ENCODE data around the gene LAIR1.
"Not testable (repeated sequence)": the region's sequence is repeated elsewhere in the genome, so short reads cannot be mapped to it uniquely, and the experiment has no call there.

Gene LAIR1

DNA sequence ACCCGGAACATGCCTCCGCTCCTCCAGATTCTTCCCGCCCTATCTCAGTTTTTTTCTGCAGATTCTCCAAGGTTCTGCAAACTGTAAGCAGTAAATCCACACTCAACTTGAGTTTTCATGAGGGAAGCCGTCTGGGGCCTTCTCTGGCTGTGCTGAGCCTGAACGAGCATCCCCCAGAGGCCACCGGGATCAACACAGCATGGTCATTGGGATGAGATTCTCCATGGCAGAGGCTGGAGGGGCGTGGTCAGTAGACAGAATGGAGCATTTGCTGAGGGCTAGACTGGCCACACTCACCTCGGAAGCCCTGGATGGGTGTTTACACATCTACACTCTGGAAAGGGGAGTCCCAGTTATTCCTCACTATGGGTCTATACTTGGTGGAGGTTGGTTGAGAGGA, 23.4 kb downstream of the LAIR1 start:
- DNase-seq (ENCODE audit: low spot score) = no peak

DNA sequence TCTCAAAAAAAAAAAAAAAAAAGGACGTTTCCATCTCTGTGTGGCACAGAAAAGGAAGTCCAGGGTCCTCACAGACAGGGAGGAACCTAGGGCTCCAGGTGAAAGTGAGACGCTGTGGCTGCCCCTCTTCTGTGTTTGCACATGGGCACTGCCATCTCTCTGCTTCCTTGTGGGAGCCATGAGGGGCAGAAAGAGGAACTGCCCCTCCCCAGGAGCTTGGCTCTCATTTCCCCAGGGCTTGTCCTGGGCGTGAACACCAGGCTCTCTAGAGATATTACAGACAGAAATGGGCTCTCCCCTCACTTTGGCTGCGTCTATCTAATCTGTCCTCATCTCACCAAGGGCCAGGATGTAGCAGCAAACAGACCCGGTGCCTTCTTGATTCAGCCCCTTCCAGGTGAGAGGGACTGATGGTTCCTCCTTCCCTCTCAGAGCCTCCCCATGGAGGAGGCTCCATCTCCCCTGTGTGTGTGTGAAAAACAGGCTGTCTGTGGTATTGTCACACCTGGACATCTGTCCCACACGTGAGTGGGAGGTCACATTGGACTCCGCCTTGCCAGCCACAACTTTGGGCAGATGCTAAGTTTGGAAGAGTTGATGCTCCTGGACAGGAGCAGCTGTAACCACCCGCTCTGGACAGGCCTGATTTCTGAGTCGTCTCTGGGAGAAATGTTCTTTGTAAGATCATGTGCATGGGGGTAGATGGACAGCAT, 24.9 kb downstream of the LAIR1 start:
- no peak for DNase-seq (ENCODE audit: low spot score)

DNA sequence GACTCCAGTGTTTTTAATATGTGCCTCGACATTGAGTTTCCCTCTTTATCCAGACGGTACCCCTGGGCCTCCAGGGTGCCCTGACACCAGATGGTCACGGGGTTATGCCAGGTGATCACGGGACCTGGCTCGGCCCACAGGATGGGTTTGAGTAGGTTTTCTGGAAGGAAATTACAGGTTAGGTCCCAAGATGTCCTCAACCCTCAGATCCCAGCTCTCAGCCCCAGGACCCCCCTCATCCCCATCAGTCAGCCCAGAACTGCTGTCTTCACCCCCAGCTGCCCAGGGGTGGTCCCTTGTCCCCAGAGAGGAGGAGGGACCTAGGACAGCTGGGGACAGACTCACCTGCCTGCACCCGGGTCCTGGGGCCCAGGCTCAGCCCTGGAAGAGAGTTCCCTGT, 26.2 kb downstream of the LAIR1 start:
- no peak for DNase-seq (ENCODE audit: low spot score)

DNA sequence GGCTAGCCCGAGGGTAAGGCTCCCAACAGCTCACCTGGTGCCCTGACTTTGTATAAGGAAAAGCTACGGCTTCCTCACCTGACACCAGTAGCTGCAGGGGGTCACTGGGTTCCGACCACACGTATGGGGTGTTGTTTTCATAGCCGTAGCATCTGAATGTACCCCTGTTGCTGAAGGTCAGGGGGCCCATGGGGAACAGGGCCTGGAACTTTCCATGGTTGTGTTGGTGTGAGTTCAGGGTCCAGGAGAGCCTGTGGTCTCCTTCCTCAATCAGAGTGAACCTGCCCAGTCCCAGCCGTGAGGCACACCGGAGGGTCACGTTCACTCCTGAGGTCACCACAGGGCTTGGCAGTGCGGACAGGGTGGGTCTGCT, 26.9 kb downstream of the LAIR1 start:
- no peak for DNase-seq (ENCODE audit: low spot score)

DNA sequence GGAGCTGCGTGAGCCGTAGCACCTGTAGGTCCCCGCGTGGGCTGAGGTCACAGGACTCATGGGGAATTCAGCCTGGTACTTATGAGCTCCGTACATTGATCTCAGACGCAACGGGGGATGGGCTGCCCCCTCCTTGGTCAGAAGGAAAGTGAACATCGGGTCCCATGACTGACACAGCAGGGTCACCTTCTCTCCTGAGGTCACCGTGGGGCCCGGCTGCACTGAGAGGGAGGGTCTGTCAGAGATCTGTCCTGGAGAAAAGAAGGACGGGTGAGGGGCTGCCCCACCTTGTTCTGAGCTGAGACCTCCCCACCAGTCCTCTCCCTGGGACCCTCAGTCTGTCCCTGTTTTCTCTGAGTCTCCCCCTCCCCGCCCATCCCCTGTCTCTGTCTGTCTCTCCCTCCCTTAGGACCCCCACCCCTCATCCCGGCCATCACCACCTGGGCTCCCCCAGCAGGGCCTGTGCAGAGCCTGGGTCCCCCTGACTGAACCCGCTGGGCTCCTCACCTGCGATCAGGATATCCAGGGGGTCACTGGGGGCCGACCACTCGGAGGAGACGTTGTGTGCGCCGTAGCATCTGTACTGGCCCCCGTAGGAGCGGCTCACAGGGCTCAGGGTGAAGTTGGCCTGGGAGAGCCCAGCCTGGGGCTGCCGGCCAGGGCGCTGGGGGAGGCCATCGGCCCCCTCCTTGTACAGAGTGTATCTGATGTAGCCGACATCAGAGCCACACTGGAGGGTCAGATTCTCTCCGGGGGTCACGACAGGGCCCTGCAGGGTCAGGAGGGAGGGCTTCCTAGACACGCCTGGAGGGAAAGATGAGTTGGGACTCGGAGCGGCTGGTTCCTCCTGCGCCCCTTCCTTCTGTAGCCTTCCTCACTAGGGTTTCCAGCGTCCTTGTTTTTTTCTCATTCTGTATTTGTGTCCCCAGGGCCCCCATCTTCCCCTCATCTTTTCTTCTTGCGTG, 27.6 kb downstream of the LAIR1 start:
- no peak for DNase-seq (ENCODE audit: low spot score)

DNA sequence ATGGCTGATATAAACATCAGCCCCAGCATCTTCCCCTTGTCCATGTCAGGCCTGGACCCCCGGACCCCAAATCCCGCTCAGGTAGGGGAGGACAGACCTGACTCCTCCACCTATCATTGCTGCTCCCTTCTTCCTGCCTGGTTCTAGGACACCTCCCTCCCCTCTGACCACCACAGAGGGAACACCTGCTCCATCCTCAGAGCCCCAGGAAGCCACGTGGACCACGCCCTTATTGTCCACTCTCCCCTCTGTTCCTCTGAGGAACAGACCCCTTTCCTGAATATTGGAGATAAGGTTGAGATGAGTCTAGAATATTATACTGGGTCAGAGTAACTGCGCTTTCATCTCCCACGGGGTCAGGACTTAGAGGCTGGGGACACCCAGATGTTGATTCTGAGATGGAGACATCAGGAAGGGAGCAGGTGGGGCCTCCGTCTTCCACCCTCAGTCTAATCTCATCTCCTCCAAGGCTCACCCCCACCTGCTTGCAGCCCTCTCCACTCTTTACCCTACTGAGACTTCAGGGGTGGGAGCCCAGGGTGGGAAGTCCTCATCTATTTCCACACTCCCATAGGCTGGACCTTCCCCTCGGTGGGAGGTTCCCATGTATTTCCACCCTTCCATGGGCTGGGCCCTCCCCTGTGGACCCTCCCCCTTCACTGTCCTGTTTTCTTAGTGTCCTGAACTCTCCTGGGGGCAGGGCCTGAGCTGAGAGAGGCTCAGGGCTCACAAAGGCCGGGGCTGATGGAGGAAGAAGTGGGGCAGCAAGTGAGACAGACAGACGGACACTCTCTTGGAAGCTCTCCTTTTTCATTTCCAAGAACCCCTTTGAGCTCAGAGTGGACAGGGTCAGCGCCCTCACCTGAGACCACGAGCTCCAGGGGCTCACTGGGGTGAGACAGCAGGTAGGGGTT, 28.5 kb downstream of the LAIR1 start:
- DNase-seq (ENCODE audit: low spot score) = no peak

DNA sequence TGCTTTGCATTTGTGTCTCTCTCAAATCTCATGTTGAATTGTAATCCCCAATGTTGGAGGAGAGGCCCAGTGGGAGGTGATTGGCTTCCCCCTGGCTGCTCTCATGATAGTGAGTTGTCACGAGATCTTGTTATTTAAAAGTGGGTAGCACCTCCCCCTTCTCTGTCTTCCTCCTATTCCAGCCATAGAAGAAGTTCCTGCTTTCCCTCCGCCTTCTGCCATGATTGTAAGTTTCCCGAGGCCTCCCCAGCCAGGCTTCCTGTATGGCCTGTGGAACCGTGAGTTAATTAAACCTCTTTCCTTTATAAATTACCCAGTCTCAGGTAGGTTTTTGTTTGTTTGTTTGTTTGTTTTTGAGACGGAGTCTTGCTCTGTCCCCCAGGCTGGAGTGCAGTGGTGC, 29.6 kb downstream of the LAIR1 start:
- no peak for DNase-seq (ENCODE audit: low spot score)

DNA sequence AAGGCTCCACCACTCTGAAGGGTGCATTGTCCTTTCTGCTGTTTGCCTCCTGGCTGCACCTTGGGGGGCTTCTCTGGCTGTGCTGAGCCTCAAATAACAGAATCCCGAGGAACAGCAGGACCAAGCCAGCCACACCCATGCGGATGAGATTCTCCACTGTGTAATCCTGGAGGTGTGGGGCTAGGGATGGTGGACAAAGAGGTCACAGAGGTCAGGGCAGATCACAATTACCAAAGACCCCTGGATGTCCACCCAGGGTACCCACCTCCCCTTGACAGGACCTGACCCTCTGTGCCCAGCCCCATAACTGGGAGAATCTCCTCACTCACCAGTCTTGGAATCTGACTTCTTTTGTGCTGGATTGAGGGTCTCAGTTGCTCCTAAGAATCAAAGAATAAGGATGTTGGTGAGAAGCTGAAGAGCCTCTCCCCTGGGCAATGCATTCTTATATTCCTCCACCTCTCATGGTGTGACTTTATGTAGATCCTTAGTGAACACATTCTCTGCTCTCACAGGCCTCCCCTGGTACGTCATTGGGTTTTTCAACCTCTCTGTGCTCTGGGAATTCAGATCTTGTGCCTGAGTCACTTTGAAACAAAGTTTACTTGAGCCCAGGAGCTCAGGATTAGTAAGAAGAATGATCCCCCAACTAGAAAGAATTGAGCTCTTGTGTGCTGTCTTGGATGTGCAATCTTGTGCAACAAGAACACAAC, 31.0 kb downstream of the LAIR1 start:
- no peak for DNase-seq (ENCODE audit: low spot score)

DNA sequence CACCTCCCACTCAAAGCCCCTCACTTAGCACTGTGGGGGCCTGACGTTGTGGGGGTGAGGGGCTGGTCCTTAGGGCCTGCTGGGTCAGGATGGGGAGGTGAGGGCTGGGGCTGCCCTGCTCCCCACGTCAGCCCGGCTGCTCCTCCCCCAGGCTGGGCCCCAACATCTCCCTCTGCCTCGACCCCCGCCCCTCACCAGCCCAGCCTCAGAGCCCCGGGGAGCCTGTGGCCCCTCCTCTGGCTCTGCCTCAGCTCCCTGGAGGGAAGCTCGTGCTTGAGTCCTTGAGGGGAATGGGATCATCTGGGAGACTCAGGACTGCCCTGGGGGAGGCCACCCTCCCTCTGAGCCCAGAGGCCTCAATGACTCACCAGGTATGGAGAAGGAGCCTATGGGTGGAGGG, 32.6 kb downstream of the LAIR1 start:
- DNase-seq (ENCODE audit: low spot score) = no peak

DNA sequence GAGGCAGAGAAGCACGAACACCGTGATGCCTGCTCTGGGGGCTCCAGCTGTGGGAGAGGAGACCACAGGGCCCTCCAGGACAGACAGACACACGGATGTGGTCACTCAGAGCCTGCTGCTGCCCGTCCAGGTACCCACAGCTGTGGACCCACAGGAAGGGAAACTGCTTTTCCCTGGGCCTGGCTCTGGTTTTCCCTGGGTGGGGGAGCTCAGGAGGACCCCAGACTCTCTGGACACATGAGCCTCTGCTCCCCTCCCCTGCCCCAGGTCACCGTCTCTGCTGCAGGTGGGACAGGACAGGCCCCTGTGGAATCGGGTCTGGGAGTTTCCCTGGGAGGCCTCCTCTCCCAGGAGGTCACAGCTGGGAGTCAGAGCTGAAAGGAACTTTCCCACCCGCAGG, 33.1 kb downstream of the LAIR1 start:
- no peak for DNase-seq (ENCODE audit: low spot score)

DNA sequence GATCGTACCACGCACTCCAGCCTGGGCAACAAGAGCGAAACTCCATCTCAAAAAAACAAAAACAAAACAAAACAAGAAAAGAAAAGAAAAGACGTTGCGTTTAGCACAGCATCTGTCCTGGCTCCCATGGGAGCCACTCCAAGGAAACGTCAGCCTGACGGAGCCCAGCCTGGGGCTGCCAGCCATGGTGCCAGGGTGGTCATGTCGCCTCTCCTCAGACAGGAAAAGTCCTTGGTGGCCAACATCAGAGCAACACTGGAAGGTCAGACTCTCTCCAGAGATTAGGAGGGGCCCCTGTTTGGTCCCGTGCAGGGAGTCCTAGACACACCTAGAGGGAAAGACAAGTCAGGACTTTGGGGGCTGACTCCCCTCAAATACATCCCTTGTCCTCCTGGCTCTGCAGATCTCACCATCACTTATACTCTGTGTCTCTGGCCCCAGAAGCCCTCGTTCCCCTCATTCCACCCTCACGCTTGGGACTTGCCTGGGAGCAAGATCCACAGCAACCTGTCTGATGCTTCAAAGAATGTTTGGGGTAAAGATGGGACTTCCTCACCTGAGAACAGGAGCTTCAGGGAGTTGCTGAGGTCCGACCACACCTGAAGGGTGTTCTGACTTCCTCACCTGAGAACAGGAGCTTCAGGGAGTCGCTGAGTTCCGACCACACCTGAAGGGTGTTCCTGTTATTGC, 35.1 kb downstream of the LAIR1 start:
- DNase-seq (ENCODE audit: low spot score) = no peak

DNA sequence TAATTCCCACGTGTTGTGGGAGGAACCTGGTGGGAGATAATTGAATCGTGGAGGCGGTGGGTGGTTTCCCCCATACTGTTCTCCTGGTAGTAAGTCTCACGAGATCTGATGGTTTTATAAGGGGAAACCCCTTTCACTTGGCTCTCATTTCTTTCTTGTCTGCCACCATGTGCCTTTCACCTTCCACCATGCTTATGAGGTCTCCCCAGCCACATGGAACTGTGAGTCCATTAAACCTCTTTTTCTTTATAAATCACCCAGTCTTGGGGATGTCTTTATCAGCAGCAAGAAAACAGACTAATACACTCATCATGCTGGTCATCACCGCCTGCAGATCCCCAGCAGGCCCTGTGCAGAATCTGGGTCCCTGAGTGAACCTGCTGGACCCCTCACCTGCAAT, 36.0 kb downstream of the LAIR1 start:
- not testable (repeated sequence) for DNase-seq (ENCODE audit: low spot score)

DNA sequence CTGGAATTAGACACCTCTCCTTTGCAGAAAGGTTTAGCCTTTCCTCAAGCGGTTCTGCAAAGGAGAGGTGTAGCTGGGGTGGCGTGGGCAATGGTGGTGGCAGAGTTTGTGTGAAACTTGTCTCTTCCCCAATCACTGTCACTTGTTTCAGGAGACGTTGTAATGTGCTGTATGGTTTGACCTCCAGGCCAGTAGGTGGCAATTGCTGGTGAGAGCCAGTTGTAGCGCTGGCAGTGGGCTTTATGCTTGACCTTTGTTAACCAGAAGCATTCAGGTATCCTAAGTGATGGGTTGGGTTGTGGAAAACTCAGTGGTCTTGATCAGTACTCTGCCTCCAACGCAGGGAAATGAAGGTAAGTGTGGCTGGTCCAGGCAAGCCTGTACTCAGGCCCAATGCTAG, 39.1 kb downstream of the LAIR1 start:
- DNase-seq (ENCODE audit: low spot score) = no peak

DNA sequence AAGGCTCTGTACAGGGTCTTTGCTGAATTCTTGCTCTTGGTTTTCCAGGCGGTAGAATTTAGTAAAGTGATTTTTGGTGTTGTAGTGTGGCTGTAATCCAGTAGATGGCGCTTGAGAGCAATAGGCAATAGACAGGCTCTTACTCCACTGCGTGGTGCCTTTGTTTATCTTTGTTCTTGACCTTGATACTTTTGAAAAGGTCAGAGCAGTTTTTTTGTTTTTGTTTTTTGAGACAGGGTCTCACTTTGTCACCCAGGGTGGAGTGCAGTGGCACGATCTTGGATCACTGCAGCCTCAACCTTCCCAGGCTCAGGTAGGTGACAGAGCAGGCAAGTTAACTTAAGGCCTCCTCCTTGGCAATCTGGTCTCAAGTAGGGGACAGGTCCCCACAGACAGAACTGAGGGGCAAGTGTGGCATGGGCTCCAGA, 39.5 kb downstream of the LAIR1 start:
- DNase-seq (ENCODE audit: low spot score) = no peak

DNA sequence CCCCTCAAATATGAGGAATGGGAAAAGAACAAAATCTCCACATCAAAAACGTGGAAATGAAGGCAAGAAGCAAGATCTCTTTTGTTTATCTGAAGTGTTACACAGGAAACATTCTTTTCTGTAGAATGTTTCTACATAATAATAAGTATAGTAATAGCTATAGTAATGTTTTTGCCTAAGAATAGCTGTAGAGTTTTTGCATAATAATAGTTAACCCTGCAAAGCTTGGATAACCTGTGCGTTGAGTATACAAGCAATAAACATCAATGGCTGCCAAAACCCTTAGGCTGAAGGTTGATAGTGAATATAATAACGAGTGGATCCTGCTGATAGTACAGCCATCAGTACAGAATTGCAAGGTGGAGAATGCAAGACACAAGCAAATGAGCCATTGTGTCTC, 40.7 kb downstream of the LAIR1 start:
- DNase-seq (ENCODE audit: low spot score) = no peak

DNA sequence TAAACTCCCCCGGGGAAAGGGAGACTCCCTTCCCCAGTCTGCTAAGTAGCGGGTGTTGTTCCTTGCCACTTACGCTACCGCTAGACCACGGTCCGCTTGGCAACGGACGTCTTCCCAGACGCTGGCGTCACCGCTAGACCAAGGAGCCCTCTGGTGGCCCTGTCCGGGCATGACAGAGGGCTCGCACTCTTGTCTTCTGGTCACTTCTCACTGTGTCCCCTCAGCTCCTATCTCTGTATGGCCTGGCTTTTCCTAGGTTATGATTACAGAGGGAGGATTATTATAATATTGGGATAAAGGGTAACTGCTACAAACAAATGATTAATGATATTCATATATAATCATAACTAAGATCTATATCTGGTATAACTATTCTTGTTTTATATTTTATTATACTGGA, 41.8 kb downstream of the LAIR1 start:
- DNase-seq (ENCODE audit: low spot score) = not testable (repeated sequence)

DNA sequence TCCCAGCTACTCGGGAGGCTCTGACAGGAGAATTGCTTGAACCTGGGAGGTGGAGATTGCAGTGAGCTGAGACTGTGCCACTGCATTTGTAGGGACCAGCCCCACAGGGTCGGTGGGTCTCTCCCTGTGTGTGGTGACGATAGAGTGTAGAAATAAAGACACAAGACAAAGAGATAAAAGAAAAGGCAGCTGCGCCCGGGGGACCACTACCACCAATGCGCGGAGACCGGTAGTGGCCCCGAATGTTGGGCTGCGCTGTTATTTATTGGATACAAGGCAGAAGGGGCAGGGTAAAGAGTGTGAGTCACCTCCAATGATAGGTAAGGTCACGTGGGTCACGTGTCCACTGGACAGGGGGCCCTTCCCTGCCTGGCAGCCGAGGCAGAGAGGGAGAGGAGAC, 42.4 kb downstream of the LAIR1 start:
- DNase-seq (ENCODE audit: low spot score) = not testable (repeated sequence)

DNA sequence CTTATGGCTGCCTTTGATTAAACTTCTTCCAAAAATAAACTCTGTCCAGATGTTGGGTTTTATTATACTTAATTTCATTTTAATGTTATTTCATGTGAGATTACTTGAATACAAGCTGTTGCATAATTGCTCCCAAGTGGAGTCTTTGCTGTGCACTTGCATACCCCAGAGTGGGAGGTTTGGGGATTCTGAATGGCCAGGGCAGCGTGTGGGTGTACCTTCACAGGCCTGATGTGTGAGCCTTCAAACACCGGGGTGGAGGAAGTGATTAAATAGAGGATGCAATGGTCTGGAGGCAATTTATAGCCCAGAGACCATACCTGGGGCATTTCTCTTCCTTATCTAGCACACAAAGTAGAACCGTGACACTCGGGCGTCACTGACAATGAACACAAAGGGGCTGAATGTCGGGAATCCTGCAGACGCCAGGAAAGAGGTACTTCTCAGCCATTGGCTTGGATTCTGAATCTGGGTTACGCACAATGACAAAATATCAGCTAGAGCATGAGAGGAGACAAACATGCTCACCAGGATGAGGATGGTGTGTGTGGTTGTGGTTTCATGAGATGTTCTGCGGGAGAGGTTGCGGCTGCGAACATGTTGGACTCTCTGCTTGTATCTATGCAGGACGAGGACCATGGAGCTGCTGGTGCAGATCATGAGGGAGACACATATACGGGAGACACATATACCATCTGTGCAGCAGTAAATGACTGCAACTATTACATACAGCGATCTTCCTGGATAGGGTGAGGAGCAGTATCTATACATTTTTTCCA, 44.6 kb downstream of the LAIR1 start:
- no peak for DNase-seq (ENCODE audit: low spot score)

DNA sequence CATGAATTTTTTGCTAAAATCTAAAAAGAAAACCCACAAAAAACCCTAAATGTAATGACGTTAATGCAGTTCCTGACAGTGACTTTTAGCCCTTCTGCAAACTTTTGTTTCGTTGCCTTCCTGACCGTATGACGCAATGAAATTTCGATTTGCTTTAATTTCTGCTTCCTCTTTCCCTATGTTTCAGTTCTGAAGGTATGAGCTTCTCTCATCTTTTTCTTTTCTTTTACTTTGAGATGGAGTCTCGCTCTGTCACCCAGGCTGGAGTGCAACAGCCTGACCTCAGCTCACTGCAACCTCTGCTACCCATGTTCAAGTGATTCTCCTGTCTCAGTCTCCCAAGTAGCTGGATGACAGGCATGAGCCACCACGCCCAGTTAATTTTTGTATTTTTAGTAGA, 45.7 kb downstream of the LAIR1 start:
- DNase-seq (ENCODE audit: low spot score) = no peak

DNA sequence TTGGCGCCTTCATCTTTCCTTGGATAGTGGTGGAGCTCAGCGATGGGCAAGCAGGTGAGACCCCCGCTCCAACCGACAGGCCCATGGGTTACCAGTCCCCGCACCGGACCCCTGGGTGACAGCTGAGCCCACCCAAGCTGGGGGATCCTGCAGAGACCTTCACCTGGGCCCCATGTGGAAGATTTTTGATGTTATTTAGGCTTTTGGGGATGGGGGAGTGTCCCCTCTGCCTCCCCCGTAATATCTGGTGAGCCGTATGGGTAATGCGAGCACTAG, 46.8 kb downstream of the LAIR1 start:
- DNase-seq (ENCODE audit: low spot score) = no peak
